T-helper 2 cell treated with Interferon-gamma antibody and Interleukin-4, amounts not matched to agents 100 ng/mL and 5 ng/mL, for 36 hours (primary cell): ENCODE measurements around the gene SYNM. TPM values are rescaled to one million over a fixed set of nuclear protein-coding genes. Genes with fewer than 3 reads are reported as not detected.
"Not testable (repeated sequence)": the region's sequence is repeated elsewhere in the genome, so short reads cannot be mapped to it uniquely, and the experiment has no call there.

Source experiments
- intact Hi-C: fragments of 100-400 bp; cut with micrococcal nuclease; formaldehyde crosslinking; loops from one replicate; pipeline ENCODE4 v1.15.1; 2023
- total RNA-seq: library from RNA; stranded (reverse); gene quantifications from 2 replicates; pipeline ENCODE4 v1.2.3, GENCODE V29; 2022

SYNM gene, protein sequence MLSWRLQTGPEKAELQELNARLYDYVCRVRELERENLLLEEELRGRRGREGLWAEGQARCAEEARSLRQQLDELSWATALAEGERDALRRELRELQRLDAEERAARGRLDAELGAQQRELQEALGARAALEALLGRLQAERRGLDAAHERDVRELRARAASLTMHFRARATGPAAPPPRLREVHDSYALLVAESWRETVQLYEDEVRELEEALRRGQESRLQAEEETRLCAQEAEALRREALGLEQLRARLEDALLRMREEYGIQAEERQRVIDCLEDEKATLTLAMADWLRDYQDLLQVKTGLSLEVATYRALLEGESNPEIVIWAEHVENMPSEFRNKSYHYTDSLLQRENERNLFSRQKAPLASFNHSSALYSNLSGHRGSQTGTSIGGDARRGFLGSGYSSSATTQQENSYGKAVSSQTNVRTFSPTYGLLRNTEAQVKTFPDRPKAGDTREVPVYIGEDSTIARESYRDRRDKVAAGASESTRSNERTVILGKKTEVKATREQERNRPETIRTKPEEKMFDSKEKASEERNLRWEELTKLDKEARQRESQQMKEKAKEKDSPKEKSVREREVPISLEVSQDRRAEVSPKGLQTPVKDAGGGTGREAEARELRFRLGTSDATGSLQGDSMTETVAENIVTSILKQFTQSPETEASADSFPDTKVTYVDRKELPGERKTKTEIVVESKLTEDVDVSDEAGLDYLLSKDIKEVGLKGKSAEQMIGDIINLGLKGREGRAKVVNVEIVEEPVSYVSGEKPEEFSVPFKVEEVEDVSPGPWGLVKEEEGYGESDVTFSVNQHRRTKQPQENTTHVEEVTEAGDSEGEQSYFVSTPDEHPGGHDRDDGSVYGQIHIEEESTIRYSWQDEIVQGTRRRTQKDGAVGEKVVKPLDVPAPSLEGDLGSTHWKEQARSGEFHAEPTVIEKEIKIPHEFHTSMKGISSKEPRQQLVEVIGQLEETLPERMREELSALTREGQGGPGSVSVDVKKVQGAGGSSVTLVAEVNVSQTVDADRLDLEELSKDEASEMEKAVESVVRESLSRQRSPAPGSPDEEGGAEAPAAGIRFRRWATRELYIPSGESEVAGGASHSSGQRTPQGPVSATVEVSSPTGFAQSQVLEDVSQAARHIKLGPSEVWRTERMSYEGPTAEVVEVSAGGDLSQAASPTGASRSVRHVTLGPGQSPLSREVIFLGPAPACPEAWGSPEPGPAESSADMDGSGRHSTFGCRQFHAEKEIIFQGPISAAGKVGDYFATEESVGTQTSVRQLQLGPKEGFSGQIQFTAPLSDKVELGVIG (N-terminal part only)
- total RNA-seq, result 0.68 and 0.80 TPM in 2 replicates

DNA sequence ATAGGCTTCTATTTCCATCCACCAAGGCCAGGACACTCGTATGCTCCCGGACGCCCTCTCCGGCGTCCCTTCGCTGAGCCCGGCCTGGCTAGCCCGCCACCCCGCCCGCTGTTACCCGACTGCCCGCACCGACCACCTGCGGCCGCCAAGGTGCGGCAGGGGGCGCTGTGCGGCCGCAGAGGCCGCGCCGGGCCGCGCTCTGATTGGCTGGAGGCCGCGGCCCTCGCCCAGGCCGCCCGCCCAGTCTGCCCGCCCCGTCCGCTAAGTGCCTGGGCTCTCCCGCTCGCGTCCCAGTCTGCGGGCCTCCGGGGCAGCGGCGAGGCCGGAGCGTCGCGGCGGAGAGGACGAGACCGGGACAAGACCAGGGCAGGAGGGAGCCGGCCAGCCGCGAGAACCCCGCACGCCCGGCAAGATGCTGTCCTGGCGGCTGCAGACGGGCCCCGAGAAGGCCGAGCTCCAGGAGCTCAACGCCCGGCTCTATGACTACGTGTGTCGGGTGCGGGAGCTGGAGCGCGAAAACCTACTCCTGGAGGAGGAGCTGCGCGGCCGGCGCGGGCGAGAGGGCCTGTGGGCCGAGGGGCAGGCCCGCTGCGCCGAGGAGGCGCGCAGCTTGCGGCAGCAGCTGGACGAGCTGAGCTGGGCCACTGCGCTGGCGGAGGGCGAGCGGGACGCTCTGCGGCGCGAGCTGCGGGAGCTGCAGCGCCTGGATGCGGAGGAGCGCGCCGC lies at the start of gene SYNM:
Gene SYNM (plus strand): TSS at position 293 of the 726 bp plus-strand sequence. CDS start 120 bp downstream, at position 413.
- intact Hi-C loops, result loop anchor here (1.0 to 10.0 kb wide), 2 partner anchors 108 to 630 kb away; partner anchors contain the start of gene LYSMD4

DNA sequence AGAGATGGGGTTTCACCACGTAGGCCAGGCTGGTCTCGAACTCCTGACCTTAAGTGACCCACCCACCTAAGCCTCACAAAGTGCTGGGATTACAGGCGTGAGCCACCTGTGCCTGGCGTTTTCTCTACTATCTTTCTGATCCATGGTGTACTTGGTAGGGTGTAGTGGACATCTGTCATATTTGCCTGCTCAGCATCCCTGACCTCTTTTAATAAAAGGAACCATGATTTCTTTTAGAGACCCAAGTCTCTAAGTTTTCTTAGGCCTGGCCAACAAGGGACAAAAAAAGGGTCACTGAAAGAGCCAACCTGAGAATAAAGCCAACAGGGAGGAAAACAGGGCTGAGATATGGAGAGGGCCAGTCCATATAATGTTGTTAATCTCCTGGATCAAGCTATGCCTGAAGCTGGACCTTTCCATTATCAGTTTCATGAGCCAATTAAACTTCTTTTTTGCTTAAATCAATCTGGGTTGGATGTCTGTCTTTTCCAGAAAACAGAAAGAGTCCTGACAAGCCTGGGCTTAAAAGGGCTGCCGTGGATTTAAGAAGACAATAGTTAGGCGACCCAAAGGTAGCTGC lies 49.2 kb upstream of the SYNM start:
- intact Hi-C loops, result loop anchor here (5.0 to 10.0 kb wide), 4 partner anchors 101 to 613 kb away; no protein-coding TSS in a partner anchor

DNA sequence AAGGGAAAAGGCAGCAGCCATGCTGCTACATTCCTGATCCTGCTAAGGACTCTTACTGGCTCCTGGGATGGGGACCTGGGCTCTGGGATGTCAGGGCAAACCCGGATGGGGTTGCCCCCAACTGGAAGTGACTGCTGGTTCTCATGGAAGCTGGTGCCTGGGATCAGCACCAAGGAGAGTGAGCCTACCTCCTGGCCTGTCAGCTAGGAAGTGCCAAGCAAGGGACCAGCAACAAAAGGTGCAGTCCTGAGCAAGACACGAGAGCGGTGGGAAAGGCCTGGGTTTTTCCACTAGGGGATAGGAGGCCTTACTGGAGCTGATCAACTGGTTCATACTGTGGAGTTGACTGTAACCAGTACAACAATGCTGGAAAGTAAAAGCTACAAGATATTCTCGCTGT lies 47.9 kb upstream of the SYNM start:
- intact Hi-C loops, result loop anchor here (5.0 to 10.0 kb wide), 4 partner anchors 102 to 615 kb away; no protein-coding TSS in a partner anchor

DNA sequence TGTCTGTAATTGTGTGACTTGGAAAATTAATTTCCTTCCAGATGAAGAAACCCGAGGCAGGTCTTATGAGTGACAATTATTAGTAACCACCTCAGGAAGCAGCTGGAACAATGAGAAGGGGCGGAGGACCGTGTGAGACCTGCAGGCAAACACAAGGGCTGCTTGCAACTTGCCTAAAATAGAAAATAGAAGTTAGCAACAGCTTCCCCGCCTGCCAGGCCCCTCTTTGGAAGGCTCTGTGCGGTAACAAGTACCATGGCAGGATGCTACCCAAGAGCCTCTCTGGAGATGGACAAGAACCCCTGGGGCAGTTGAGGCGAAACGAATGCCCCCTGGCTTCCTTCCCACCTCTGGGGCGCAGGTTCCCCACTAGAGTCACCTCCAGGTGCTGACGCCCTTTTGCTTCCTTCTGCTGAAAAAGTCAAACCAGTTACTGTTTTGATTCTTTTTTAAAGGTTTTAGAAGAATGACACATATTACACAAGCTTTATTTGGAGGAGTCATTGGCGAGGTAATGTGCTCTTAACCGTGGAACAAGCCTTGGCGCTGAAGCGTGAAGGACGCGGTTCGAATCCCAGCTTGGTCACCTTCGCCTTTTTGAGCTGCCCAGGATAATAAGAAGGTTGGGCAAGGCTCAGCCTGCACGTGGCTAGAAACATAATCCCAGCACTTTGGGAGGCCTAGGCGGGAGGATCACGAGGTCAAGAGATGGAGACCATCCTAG lies 47.0 kb upstream of the SYNM start:
- intact Hi-C loops, result loop anchor here (2.0 to 10.0 kb wide), 5 partner anchors 103 to 616 kb away; partner anchors contain the start of gene IGF1R

DNA sequence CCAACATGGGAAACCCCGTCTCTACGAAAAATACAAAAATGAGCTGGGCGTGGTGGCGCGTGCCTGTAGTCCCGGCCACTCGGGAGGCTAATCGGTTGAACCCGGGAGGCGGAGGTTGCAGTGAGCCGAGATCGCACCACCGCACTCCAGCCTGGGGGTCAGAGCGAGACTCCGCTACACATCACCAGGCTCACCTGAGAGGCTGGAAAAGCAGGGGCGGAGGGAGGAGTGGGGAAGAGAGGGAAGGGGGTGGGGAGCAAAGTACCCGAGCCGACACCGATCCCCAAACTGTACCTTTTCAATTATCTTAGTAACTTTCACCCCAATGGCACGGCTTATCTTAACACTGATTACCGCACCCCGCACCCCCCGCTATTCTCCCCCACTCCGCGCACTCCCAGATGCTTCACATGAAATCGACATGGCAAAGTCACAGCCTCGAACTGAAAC lies 46.4 kb upstream of the SYNM start:
- intact Hi-C loops, result loop anchor here (2.0 to 10.0 kb wide), 5 partner anchors 104 to 616 kb away; partner anchors contain the start of gene IGF1R

DNA sequence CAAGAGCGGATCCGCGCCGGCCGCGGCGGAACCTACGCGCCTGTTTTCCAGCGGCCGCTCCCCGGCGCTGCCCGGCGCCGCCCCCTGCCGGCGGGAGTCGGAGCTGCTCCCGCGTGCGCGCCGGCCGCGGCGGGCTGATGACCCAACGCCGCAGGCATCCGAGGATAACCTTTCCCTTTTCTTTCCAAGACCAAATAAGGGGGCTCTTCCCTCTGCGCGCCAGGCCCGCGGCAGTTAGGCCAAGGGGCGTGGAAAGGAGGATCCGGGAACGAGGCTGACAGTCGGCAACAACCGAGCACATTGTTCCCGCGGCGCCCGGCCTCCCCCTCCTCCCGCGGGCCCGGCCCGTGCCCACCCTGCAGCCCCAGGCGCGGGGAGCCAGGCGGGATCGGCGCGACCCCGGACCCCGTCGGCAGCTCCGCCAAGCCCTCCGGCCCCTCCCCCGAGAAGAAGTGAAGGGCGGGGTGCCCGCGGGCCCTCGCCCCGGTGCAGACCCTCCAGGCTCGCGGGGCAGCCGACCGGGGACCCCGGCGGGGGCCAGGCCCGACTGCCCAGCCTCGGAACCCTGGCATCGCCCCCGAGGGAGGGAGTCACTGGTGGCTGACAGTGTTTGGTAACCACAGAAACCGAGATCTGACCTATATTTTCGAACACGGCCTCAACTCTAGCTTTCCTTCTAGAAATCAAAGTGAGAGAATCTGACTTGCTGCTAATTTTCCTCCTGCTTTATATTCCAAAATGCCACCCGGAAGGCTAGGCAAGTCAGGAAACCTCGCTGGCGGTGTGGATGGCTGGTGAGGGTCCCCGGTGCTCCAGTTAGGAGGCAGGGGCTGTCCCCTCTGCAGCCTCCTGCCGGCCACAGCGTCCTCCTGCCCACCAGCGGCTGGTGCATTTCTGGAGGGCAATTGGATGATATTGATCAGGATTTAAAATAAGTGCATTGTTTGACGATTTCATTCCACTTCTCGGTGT lies 45.6 kb upstream of the SYNM start:
- intact Hi-C loops, result loop anchor here (2.0 to 10.0 kb wide), 5 partner anchors 104 to 617 kb away; partner anchors contain the start of gene IGF1R

DNA sequence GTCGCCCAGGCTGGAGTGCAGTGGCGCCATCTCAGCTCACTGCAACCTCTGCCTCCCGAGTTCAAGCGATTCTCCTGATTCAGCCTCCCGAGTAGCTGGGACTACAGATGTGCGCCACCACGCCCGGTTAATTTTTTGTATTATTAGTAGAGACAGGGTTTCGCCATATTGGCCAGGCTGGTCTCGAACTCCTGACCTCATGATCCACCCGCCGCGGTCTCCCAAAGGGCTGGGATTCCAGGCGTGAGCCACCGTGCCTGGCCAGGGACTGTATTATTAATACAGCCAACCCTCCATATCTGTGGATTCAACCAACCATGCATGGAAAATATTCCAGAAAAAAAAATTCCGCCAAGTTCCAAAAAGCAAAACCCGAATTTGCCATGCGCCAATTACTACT lies 44.7 kb upstream of the SYNM start:
- intact Hi-C loops, result not testable (repeated sequence)

DNA sequence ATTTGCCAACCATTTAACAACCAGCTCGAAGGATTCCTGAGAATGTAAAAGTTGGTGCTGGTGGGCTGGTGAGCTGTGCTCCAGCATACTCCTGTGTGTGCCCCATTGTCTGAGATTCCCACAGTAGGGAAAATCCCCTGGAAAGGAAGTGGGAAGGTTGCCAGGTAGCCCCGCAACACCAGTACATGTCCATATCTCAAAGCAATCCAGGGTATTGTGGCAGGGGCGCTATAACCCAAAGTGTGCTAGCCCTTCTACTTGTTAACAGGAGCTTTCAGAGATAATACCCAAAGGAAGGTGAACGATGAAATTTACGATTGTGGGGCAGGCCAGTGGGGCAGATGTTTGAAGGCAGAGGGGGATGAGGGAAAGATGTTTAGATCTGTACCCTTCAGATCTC lies 42.7 kb upstream of the SYNM start:
- intact Hi-C loops, result no loop called here

DNA sequence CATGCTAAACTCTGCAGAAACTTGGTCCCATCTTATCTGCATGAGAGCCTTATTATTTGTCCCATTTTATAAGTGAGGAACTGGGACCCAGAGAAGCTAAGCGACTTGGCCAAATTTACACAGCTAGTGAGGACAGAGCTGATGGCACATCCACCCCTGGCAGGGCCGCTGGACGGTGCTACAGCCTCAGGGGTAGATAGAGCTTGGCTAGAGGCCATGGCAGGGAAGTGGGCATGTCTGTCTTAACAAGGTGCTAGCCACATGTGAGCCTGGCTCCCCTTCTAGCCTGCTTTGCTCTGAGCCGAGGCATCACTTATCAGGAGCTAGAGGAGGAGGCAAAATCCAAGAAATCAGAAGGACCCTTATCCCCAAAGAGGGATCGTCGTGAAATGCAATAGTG lies 36.7 kb upstream of the SYNM start:
- intact Hi-C loops, result no loop called here

DNA sequence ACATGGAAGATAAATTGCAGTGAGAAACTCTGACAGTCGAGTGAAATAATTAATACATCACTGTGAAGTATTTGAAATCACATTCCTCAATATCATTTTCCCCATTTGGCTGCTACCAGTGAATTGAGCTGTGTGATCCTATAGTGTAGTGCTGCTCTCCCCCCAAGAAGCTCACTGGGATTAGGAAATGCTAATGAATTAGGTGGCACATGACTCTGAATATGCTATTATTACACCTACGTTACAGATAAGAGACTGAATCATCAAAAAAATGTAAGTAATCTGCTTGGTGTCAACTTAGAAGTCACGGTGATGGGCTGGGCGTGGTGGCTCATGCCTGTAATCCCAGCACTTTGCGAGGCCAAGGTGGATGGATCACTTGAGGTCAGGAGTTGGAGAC lies 34.7 kb upstream of the SYNM start:
- intact Hi-C loops, result no loop called here

DNA sequence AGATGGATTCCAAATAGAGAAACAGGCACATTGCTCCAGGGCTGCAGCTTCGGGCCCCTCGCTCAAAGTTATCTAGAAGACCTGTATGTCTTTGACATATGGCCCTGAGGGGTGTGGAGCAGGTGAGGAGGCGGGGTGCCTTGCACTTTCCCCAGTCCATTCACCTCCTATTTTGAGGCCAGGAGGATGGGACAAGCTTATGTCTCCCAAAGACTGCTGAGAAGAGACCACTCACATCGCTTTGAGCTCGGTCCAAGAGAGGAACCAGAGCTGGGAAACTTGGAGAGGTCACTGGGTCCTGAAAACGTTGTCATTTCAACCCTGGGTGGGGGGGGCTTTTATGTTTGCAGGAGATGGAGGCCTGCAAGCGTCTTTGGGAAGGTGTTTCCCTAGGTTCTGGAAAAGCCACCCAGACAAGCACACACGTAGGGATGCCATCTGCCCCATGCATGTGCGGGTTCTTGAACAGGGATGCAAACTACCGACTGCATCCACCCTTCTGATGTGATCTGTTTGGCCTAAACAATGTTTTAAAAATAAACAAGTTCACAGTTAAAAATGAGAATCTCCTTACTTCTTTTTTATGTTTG lies 33.7 kb upstream of the SYNM start:
- intact Hi-C loops, result no loop called here

DNA sequence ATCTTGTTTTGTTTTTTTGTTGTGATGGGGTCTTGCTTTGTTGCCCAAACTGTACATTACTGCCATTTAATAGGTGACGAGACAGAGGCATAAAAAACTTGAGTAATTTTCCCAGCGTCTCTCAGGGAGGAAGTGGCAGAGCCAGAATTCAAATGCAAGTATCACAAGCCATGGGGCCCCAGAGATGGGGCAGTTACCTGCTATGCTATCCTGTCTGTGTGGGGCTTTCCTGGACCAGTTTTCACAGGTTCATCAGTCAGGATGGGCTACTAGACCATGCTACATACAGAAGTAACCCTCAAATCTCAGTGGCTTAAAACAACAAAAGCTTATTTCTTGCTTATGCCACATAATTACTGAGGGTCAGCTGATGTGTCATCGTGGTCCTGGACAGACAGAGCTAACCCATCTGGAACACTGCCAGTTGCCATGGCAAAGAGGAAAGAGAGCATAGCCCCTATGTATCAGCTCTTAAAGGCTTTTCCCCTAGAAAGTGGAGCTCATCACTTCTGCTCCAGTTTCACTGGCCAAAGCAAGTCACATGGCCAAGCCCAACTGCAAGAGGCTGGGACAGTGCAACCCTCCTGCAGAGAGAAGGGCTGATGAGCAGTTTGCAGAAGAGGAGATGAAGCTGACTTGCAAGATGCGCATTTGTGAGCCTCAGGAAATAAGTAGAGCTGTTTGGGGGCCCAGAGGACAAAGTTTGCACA lies 31.7 kb upstream of the SYNM start:
- intact Hi-C loops, result no loop called here

DNA sequence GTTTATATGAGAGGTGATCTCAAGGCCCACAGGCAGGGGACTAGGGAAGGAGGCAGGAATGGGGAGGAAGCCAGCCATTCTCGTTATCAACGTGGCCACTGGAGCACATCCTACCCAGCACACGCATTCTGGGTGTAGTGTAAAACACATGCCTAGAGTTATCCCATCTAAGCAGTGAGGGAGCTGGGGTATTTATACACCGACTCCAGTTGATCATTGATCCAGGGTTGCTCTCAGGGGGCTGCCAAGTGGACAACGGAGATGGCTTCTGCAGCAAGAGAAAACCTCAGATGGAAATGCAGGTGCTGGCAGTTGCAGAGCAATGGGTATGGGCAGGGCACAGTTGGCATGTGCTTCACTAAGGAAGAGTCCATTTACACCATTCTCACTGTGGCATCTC lies 30.4 kb upstream of the SYNM start:
- intact Hi-C loops, result no loop called here

DNA sequence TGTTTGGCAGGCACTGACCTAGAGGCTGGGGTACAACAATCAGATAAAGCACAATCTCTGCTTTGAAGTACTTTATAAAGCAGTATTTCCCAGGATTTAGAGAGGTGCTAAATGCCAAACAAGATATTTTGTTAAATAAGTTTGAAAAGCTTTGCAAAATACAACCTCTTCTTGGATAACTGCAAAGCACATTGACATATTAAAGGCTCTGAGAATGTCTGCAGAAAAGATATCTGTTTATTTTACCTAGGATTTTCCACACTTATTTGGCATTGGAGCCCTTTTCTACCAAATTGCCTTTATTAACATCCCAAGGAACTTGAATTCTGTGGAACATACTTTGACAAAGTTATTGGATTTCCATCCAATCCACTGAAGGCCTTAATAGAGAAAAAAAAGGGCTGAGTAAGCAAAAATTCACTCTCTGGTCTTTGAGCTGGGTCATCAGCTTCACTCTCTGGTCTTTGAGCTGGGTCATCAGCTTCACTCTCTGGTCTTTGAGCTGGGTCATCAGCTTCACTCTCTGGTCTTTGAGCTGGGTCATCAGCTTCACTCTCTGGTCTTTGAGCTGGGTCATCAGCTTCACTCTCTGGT lies 29.7 kb upstream of the SYNM start:
- intact Hi-C loops, result loop anchor here (5.0 kb wide), 2 partner anchors 298 to 408 kb away; no protein-coding TSS in a partner anchor

DNA sequence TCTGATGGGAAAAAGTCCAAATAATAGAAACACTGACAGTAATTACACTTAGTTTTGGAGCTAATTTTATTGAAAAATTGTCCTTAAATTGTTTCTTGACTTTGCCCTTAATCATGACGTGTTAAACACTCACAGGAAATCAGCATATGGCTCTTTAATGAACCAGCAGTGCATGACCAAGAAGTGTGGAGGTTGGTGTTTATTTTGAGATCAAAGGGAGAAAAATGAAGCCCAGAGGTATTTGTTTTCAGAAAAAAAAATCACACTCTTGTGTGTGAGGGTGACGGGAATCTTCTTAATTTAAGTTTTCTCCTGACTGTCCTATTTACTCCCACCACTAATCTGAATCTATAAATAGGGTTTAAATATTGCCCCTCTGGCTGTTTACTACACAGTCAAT lies 28.8 kb upstream of the SYNM start:
- intact Hi-C loops, result loop anchor here (1.0 to 5.0 kb wide), 4 partner anchors 299 to 634 kb away; no protein-coding TSS in a partner anchor
